BE2C (cell line): ENCODE measurements around the gene OR8D2.
A peak's percentile ranks its signal among the peaks of the same experiment; 100 is the strongest.
"Not testable (repeated sequence)": the region's sequence is repeated elsewhere in the genome, so short reads cannot be mapped to it uniquely, and the experiment has no call there.

Source experiments
- DNase-seq: peaks from one replicate; pipeline ENCODE4 v3.0.0-alpha.2; 2020
- H3K27me3 ChIP-seq: fragments of 250-450 bp; sonication (Bioruptor Pico); 2 replicates; pipeline ENCODE4 v1.5.1; 2020; ENCODE audit warnings: mild to moderate bottlenecking
- H3K36me3 ChIP-seq: fragments of 250-450 bp; sonication (Bioruptor Pico); 2 replicates; pipeline ENCODE4 v1.5.1; 2020; ENCODE audit warnings: mild to moderate bottlenecking
- H3K4me1 ChIP-seq: fragments of 250-450 bp; sonication (Bioruptor Pico); 2 replicates; pipeline ENCODE4 v1.5.1; 2020
- H3K4me3 ChIP-seq: 2 replicates; pipeline ENCODE4 v1.5.1; 2011; ENCODE audit warnings: low read depth, low read length
- H3K9me3 ChIP-seq: fragments of 250-450 bp; sonication (Bioruptor Pico); 2 replicates; pipeline ENCODE4 v1.5.1; 2020
- TF ChIP-seq, protein P1 (sequence below): IDR thresholded peaks from 2 replicates; pipeline ENCODE4 v1.5.1; 2012; ENCODE audit warnings: mild to moderate bottlenecking, low read depth, low read length

The OR8D2 gene

DNA sequence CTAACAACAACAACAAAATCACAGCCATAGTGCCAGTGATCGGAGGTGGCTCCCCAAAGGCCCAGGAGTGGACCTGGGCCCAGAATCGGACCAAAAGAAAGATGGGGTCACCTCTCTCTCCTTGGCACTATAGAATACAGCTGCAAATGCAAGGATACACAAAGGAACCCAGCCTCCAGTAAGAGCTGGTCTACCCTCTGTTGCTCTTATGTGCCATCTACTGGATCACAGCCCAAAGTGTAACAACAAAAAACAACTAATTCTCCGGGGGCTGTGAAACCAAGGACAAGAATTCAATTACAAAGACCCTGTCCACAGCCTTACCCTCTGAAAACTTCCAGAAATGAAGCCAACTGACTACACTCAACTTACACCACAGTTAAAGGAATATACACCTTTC lies 42.2 kb downstream of the OR8D2 start:
- TF ChIP-seq, protein P1, sequence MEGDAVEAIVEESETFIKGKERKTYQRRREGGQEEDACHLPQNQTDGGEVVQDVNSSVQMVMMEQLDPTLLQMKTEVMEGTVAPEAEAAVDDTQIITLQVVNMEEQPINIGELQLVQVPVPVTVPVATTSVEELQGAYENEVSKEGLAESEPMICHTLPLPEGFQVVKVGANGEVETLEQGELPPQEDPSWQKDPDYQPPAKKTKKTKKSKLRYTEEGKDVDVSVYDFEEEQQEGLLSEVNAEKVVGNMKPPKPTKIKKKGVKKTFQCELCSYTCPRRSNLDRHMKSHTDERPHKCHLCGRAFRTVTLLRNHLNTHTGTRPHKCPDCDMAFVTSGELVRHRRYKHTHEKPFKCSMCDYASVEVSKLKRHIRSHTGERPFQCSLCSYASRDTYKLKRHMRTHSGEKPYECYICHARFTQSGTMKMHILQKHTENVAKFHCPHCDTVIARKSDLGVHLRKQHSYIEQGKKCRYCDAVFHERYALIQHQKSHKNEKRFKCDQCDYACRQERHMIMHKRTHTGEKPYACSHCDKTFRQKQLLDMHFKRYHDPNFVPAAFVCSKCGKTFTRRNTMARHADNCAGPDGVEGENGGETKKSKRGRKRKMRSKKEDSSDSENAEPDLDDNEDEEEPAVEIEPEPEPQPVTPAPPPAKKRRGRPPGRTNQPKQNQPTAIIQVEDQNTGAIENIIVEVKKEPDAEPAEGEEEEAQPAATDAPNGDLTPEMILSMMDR, result 0 out of 2 replicates have a peak, but pooled peaks have one; percentile 5
- Histone ChIP-seq H3K4me3 (no peak overlapping the region), H3K9me3 (no peaks in the 10 kb centered on the region), H3K4me1 (no peaks in the 10 kb centered on the region), H3K36me3 (no peaks in the 10 kb centered on the region), H3K27me3 (no peaks in the 10 kb centered on the region)
- no peak for DNase-seq

DNA sequence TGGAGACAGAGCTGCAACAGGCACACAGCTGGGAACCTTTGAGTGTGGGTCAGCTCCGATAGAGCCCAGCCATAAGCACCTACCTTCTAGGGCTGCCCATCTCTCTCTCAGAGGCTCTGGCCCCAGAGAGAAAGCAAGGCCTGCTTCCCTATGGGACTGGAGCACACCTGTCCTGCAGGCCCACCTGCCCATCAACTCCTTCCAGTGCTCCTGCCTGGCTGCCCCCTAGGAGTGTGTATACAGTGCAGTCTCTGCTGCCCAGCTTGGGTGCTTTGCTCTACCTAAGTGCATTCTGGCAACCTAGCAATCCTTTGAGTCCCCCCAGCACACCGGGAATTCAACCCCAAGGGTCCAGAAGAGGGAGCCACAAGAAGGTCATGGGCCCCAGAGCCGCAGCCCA lies 42.8 kb downstream of the OR8D2 start:
- no peaks in the 10 kb centered on the region for H3K9me3 ChIP-seq
- H3K36me3 ChIP-seq, result no peaks in the 10 kb centered on the region
- TF ChIP-seq, protein P1, result no peak
- H3K4me1 ChIP-seq, result no peaks in the 10 kb centered on the region
- no peak for DNase-seq
- no peak overlapping the region for H3K4me3 ChIP-seq
- no peaks in the 10 kb centered on the region for H3K27me3 ChIP-seq

DNA sequence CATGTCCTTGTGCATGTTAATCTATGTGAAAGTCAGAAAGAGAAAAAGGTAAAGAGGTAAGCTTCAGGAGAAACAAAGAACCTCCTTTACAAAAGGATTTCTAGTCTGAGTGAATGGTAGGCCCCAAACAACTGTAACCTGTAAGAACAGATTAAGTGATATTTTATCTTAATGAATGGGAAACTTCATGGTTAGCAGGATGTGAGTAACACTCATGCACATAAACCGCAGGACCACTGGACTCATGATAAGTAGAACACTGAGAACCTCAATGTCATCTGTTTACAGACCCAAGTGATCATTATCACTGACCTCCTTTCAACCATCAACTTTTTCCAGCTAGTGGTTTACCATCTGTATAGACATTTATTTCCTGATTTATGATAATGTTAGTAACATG lies 43.9 kb downstream of the OR8D2 start:
- TF ChIP-seq, protein P1, result no peak
- no peaks in the 10 kb centered on the region for H3K9me3 ChIP-seq
- no peak for DNase-seq
- H3K36me3 ChIP-seq, result no peaks in the 10 kb centered on the region
- H3K4me1 ChIP-seq, result no peaks in the 10 kb centered on the region
- H3K4me3 ChIP-seq, result no peak overlapping the region
- no peaks in the 10 kb centered on the region for H3K27me3 ChIP-seq

DNA sequence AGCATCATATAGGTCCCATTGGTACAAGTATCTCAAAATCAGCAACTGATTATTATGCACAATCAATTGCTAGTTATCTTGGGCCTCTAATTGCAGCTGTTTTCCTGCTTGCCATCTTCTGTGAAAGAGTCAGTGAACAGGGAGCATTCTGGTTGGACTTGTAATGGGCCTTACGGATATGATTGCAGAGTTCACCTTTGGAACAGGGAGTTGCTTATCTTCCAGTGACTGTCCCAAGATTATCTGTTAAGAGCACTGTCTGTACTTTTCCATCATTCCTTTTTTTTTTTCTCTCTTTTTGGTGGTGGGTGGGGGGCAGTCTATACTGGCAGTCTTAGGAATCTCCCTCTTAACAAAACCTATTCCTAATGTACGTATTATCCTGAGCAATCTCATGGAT lies 46.0 kb downstream of the OR8D2 start:
- TF ChIP-seq, protein P1, result no peak
- no peak for DNase-seq
- H3K36me3 ChIP-seq, result no peaks in the 10 kb centered on the region
- no peak overlapping the region for H3K4me3 ChIP-seq
- H3K27me3 ChIP-seq, result no peaks in the 10 kb centered on the region
- H3K9me3 ChIP-seq, result no peaks in the 10 kb centered on the region
- H3K4me1 ChIP-seq, result no peaks in the 10 kb centered on the region

DNA sequence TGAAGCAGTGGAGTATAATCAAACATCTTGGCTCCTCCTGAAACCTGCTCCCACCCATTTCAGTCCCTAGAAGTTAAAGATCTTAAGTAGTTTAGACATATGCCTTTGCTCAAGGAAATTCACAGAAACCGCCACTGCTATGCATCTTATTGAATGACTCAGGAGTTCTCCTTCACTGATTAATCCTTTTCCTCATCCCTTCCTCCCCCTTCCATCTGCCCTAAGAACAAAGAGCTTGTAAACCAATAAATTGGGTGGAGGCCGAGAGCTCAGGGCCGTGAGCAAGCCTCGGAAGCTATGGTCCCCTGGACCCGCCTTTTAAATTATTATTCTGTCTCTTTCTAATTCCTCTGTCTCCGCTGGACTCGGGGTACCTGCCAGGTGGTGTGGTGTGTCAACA lies 49.1 kb downstream of the OR8D2 start:
- not testable (repeated sequence) for H3K27me3 ChIP-seq, H3K4me1 ChIP-seq, H3K36me3 ChIP-seq, H3K9me3 ChIP-seq, H3K4me3 ChIP-seq, DNase-seq
